Measurements from ENCODE around the gene MRPS23. TPM values are rescaled to one million over a fixed set of nuclear protein-coding genes. Genes with fewer than 3 reads are reported as not detected.

MRPS23 gene
- total and polyA plus RNA-seq, 2 of the 4 experiments (the other 2 are of a cell fraction), result 23.5 to 37.3 TPM

- ChIA-PET CTCF (no interaction called here), POLR2A (ENCODE audit: unreplicated experiment) (no interaction called here)
- Histone ChIP-seq H3K4ac (ENCODE audit: low read depth, low read length) (no peak overlapping the region), H4K5ac (ENCODE audit: low read depth, low read length) (no peak overlapping the region), H3K4me3 (ENCODE audit: insufficient read depth, low read depth, low read length) (no peak overlapping the region), H2BK5ac (ENCODE audit: low read depth, low read length, poor library complexity, severe bottlenecking) (no peak overlapping the region), H3K27me3 (ENCODE audit: control insufficient read depth, insufficient read depth, low read length) (peaks cover 24% of the 10 kb centered on the region), H3K18ac (ENCODE audit: low read depth, low read length) (no peak overlapping the region), H2BK120ac (ENCODE audit: low read depth, low read length) (no peak overlapping the region), H3K27ac (ENCODE audit: insufficient read depth, low read length) (no peak overlapping the region), H3K9me1 (ENCODE audit: insufficient read depth, low read length) (no peaks in the 10 kb centered on the region; the same call in 1 of the 2 replicates), H2AFZ (replicated peaks; ENCODE audit: low read length, poor library complexity) (no peak overlapping the region), H2AK5ac (ENCODE audit: low read depth, low read length) (no peak overlapping the region), H3K14ac (replicated peaks; ENCODE audit: low read depth, low read length) (no peak overlapping the region), H4K20me1 (ENCODE audit: insufficient read depth, low read length) (no peaks in the 10 kb centered on the region), H3K4me1 (ENCODE audit: control insufficient read depth, insufficient read depth, low read length) (no peaks in the 10 kb centered on the region), H3K9me3 (ENCODE audit: control insufficient read depth, insufficient read depth, low read length) (peaks cover 2% of the 10 kb centered on the region), H3K23ac (ENCODE audit: low read depth, low read length) (no peak overlapping the region), H3K79me1 (ENCODE audit: low read depth in 1 of 2, low read length in 2 of 2) (no peaks in the 10 kb centered on the region), H2BK15ac (ENCODE audit: low read depth, low read length) (no peak overlapping the region), H3K56ac (ENCODE audit: extremely low read depth, insufficient read depth, low read length) (no peak overlapping the region), H3K36me3 (ENCODE audit: control insufficient read depth, insufficient read depth, low read length) (no peaks in the 10 kb centered on the region), H4K8ac (ENCODE audit: low read depth in 2 of 2, low read length in 2 of 2) (no peak overlapping the region), H2BK20ac (ENCODE audit: low read depth, low read length) (no peak overlapping the region), H2AK9ac (replicated peaks; ENCODE audit: low read depth, low read length, poor library complexity) (no peak overlapping the region), H4K91ac (ENCODE audit: insufficient read depth, low read depth, low read length) (no peak overlapping the region), H3K4me2 (ENCODE audit: low read depth, low read length) (no peak overlapping the region), H3K9ac (ENCODE audit: low read depth, low read length) (no peak overlapping the region)
- ATAC-seq (ENCODE audit: low read depth) (no peak), DNase-seq (no peak)
- no peak for TF ChIP-seq CHD1 (IDR thresholded peaks at IDR 0.05; ENCODE audit: low read depth, low read length)
- TF ChIP-seq MAFK (IDR thresholded peaks at IDR 0.05; ENCODE audit: low read depth, low read length), result no peak
- TF ChIP-seq BHLHE40 (IDR thresholded peaks at IDR 0.05; ENCODE audit: low read depth, low read length), result no peak
- TF ChIP-seq FOS (IDR thresholded peaks at IDR 0.05; ENCODE audit: low read depth, low read length), result no peak
- TF ChIP-seq RAD21 (IDR thresholded peaks at IDR 0.05; ENCODE audit: low read length), result no peak
- no peak for TF ChIP-seq RFX5 (IDR thresholded peaks at IDR 0.05; ENCODE audit: low read depth, low read length)
- no peak for TF ChIP-seq MXI1 (IDR thresholded peaks at IDR 0.05; ENCODE audit: borderline replicate concordance, low read depth, low read length)
- dilution Hi-C loops (cut with HindIII; ENCODE audit: low sequenced_read_pairs, unreplicated experiment), result no loop called here
- BruUV-seq (replicated peaks), result no TSS peak
- in situ Hi-C loops (cut with MboI; ENCODE audit: low sequenced_read_pairs), result loop anchor here (25.0 kb wide), 1 partner anchor 1994 kb away; no protein-coding TSS in a partner anchor
- intact Hi-C loops (cut with micrococcal nuclease), result no loop called here
- WGBS, 2 experiments (ENCODE audit: extremely low coverage in 2 of 2, insufficient read length in 1 of 2), result 57% methylated on average over 1 of the region's 5 CpGs; no CpG with 5 or more reads in 1 of the 2 experiments
These were observed 43.5 kb downstream of the MRPS23 start for GRCh38 chr17:57806167-57806830.

All from IMR-90 (cell line).